GM21737 (cell line): ENCODE measurements around the gene AREG.

Source experiments
- ATAC-seq: cut with Tn5 transposase; IDR thresholded peaks from one replicate; pipeline ENCODE4 v1.9.1; 2021; ENCODE audit warnings: mild to moderate bottlenecking, moderate library complexity; ENCODE audit not compliant: unreplicated experiment

The AREG gene

GRCh38 chr4:74504212-74504611 lies 59.3 kb downstream of the AREG start:
- no peak for ATAC-seq
